T-cell (primary cell): ENCODE results near the gene PRAMEF13. TPM values are rescaled to one million over a fixed set of nuclear protein-coding genes. Genes with fewer than 3 reads are reported as not detected.
"Not testable (repeated sequence)": the region's sequence is repeated elsewhere in the genome, so short reads cannot be mapped to it uniquely, and the experiment has no call there.

ENCODE experiments used
- ATAC-seq, 4 experiments: fragments of 200-7000 bp in 3 of 4; fragments of 150-1000 bp in 1 of 4; cut with Tn5 transposase; replicated peaks in 1 of 4; 1 replicate in 3 of 4; 2 replicates in 1 of 4; pipeline ENCODE4 v1.10.0; 2021; ENCODE audit warnings: moderate library complexity in 3 of 4, mild to moderate bottlenecking in 2 of 4, moderate number of reproducible peaks in 1 of 4
- CTCF ChIA-PET, 2 donors: fragments of 300-600 bp; sonication (Branson Sonifier 250); formaldehyde crosslinking; loops; one replicate each; lab custom pipeline; 2022; ENCODE audit warnings: antibody characterized with exemption in 2 of 2; lab: Charles Lee
- POLR2A ChIA-PET, 2 donors: fragments of 300-600 bp; sonication (Branson Sonifier 250); formaldehyde crosslinking; loops; one replicate each; lab custom pipeline; 2022; ENCODE audit warnings: antibody characterized with exemption in 2 of 2; lab: Charles Lee
- DNase-seq, 35 experiments: peaks; one replicate each; pipeline versions ENCODE4 v3.0.0 to v3.0.0-alpha.2; 2013 to 2023
- H3K27ac ChIP-seq: one replicate; pipeline ENCODE4 v1.5.1; 2013; ENCODE audit warnings: low read length
- H3K27me3 ChIP-seq, 2 experiments: replicated peaks in 1 of 2; 1 replicate in 1 of 2; 2 replicates in 1 of 2; pipeline versions ENCODE4 v1.6.1 to v1.7.0; 2013; ENCODE audit warnings: low read length in 1 of 2, mixed read lengths in 1 of 2; ENCODE audit not compliant: control insufficient read depth in 2 of 2, insufficient read depth in 2 of 2; ENCODE audit errors: extremely low read depth in 1 of 2
- H3K36me3 ChIP-seq, 2 donors: 1 replicate in 1 of 2; 2 replicates in 1 of 2; pipeline versions ENCODE4 v1.6.1 to v1.7.0; 2013; ENCODE audit warnings: low read length in 1 of 2; ENCODE audit not compliant: control insufficient read depth in 2 of 2, insufficient read depth in 1 of 2; ENCODE audit errors: extremely low read depth in 1 of 2
- H3K4me1 ChIP-seq, 2 experiments: 1 replicate in 1 of 2; 2 replicates in 1 of 2; pipeline versions ENCODE4 v1.6.1 to v1.7.0; 2013; ENCODE audit warnings: low read length in 2 of 2, mixed read lengths in 1 of 2; ENCODE audit not compliant: insufficient read depth in 2 of 2, control insufficient read depth in 1 of 2; ENCODE audit errors: extremely low read depth in 1 of 2
- H3K4me3 ChIP-seq, 2 donors: 1 replicate in 1 of 2; 2 replicates in 1 of 2; pipeline versions ENCODE4 v1.5.1 to v1.7.0; 2013; ENCODE audit warnings: mild to moderate bottlenecking in 2 of 2, low read length in 1 of 2, moderate library complexity in 1 of 2; ENCODE audit not compliant: control insufficient read depth in 1 of 2; ENCODE audit errors: extremely low read depth in 1 of 2
- H3K9me3 ChIP-seq: 2 replicates; pipeline ENCODE4 v1.7.0; 2013
- H3K27ac Mint-ChIP-seq, 2 donors: one replicate each; pipeline ENCODE4 v1.8.0; 2020 to 2021; ENCODE audit warnings: mild to moderate bottlenecking in 2 of 2, mixed read lengths in 2 of 2
- H3K27me3 Mint-ChIP-seq, 2 donors: one replicate each; pipeline ENCODE4 v1.8.0; 2021 to 2022; ENCODE audit warnings: mixed read lengths in 2 of 2
- H3K36me3 Mint-ChIP-seq: one replicate; pipeline ENCODE4 v1.8.0; 2021; ENCODE audit warnings: mixed read lengths
- H3K4me1 Mint-ChIP-seq, 3 donors: one replicate each; pipeline ENCODE4 v1.8.0; 2020 to 2022; ENCODE audit warnings: mixed read lengths in 3 of 3, mild to moderate bottlenecking in 1 of 3
- H3K4me3 Mint-ChIP-seq, 3 donors: one replicate each; pipeline ENCODE4 v1.8.0; 2020 to 2022; ENCODE audit warnings: mild to moderate bottlenecking in 3 of 3, mixed read lengths in 3 of 3, moderate library complexity in 3 of 3
- H3K9me3 Mint-ChIP-seq, 3 donors: one replicate each; pipeline ENCODE4 v1.8.0; 2020 to 2022; ENCODE audit warnings: mixed read lengths in 3 of 3
- WGBS: methylation state at CpG from one replicate; pipeline ENCODE4 v1.1.5; 2013; ENCODE audit warnings: missing lambda C conversion rate; ENCODE audit not compliant: insufficient coverage; 5-methylcytosine and 5-hydroxymethylcytosine counted together
- total RNA-seq, 35 experiments: library from RNA in 6 of 35; stranded (reverse) in 6 of 35; fragments of 120-200 nt in 1 of 35; gene quantifications; one replicate each; pipeline versions ENCODE4 v1.2.1 to v1.2.4 and lab custom pipeline; 2013 to 2026

PRAMEF13 gene
- total RNA-seq, 5 donors from 2014 or later (not counting 1 experiment from before 2014, with no cell fraction given), result not detected

DNA sequence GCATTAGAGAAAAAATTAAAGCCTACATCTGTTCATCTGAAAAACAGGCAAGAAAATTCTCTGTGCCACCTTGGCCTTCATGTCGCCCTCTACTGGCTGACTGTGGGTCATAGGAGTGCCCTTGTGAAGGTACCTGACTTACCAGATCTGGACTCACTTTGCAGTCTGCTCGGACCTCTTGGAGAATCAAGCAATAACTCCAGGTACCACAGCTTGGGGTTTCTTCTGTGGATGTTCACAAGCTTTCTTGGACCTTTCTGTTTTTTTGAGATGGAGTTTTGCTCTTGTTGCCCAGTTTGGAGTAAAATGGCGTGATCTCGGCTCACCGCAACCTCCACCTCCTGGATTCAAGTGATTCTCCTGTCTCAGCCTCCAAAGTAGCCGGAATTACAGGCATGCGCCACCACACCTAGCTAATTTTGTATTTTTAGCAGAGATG, 27.2 kb upstream of the PRAMEF13 start:
- no peak overlapping the region for H3K4me3 Mint-ChIP-seq
- WGBS, result 78% methylated on average over 7 of the region's 7 CpGs
- Histone ChIP-seq H3K27me3 (peaks cover 0 to 15% of the 10 kb centered on the region in 2 experiments), H3K27ac (no peak overlapping the region), H3K9me3 (no peaks in the 10 kb centered on the region), H3K36me3 (no peaks in the 10 kb centered on the region), H3K4me3 (no peak overlapping the region), H3K4me1 (no peaks in the 10 kb centered on the region)
- H3K27ac Mint-ChIP-seq, result no peak overlapping the region
- no peaks in the 10 kb centered on the region for H3K9me3 Mint-ChIP-seq
- H3K36me3 Mint-ChIP-seq, result no peaks in the 10 kb centered on the region
- peaks cover 4 to 15% of the 10 kb centered on the region in 2 donors for H3K27me3 Mint-ChIP-seq
- ATAC-seq (no peak), DNase-seq (peak in 17 of 35 experiments; percentile 2 to 32 (median 16))
- CTCF ChIA-PET, result no interaction called here
- POLR2A ChIA-PET, result no interaction called here
- H3K4me1 Mint-ChIP-seq, result no peaks in the 10 kb centered on the region

GRCh38 chr1:13227271-13228055, 26.3 kb upstream of the PRAMEF13 start:
- H3K4me3 Mint-ChIP-seq, DNase-seq, H3K4me3 ChIP-seq, H3K36me3 ChIP-seq, H3K4me1 ChIP-seq, H3K9me3 ChIP-seq, H3K9me3 Mint-ChIP-seq, ATAC-seq, H3K36me3 Mint-ChIP-seq, POLR2A ChIA-PET, H3K27ac ChIP-seq, H3K27ac Mint-ChIP-seq, H3K4me1 Mint-ChIP-seq: not testable (repeated sequence)
- H3K27me3 Mint-ChIP-seq, result peaks cover 4 to 15% of the 10 kb centered on the region in 2 donors
- 87% methylated on average over 6 of the region's 8 CpGs for WGBS
- CTCF ChIA-PET, result interaction anchor here in 1 of 2 donors (0.7 kb wide), 2 partner anchors 1101 to 1600 kb away, joined by 3 to 7 read pairs; no protein-coding TSS in a partner anchor
- peaks cover 0 to 15% of the 10 kb centered on the region in 2 experiments for H3K27me3 ChIP-seq

DNA sequence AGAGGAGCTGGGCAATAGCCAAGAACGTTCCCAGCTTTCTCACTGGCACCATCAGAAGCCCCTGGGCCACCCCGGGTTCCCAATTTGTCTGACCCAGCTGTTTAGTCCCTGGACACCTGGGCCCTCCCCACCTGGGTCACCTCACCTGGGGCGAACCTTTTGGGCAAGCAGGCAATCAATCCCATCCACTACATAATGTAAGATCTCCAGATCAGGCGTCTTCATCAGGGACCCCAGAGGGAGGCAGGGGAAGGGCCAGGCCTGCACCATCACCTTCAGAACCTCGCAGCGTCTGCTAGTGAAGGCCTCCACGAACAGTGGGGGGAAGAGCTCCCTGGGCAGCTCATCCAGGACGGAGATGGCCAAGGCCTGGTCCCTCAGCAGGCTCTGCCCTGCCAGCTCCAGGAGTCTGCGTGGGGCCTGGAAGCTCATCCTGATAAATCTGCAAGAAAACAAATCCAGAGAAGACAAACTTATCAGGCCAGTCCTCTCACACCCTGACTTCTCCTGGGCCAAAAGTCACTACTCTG, 24.5 kb upstream of the PRAMEF13 start, which contains the start of gene PRAMEF18:
TSS of gene PRAMEF18 (minus strand) at position 480 of the 530 bp plus-strand sequence. CDS start at position 432, 48 bp downstream.
- H3K9me3 Mint-ChIP-seq, CTCF ChIA-PET, H3K9me3 ChIP-seq, H3K4me1 Mint-ChIP-seq, H3K36me3 Mint-ChIP-seq, POLR2A ChIA-PET, H3K4me3 ChIP-seq, H3K4me1 ChIP-seq, H3K27ac Mint-ChIP-seq, H3K36me3 ChIP-seq, ATAC-seq, H3K27ac ChIP-seq, H3K4me3 Mint-ChIP-seq: not testable (repeated sequence)
- peaks cover 0 to 15% of the 10 kb centered on the region in 2 experiments for H3K27me3 ChIP-seq
- peaks cover 4 to 15% of the 10 kb centered on the region in 2 donors for H3K27me3 Mint-ChIP-seq
- peak in 1 of 35 experiments; percentile 0 for DNase-seq
- 81% methylated on average over 4 of the region's 9 CpGs for WGBS

GRCh38 chr1:13224480-13225060, 23.4 kb upstream of the PRAMEF13 start:
- Histone ChIP-seq H3K27ac (no peak overlapping the region), H3K27me3 (peaks cover 0 to 8% of the 10 kb centered on the region in 2 experiments), H3K9me3 (no peaks in the 10 kb centered on the region), H3K4me1 (no peaks in the 10 kb centered on the region), H3K4me3 (no peak overlapping the region), H3K36me3 (no peaks in the 10 kb centered on the region)
- no peak for ATAC-seq
- ChIA-PET POLR2A (no interaction called here), CTCF (interaction anchor here in 1 of 2 donors (0.5 kb wide), 1 partner anchor 175 kb away, joined by 4 read pairs; no protein-coding TSS in a partner anchor)
- Mint-ChIP-seq H3K27me3 (peaks cover 4 to 15% of the 10 kb centered on the region in 2 donors), H3K27ac (no peak overlapping the region), H3K9me3 (no peaks in the 10 kb centered on the region), H3K36me3 (no peaks in the 10 kb centered on the region), H3K4me1 (no peaks in the 10 kb centered on the region), H3K4me3 (no peak overlapping the region)
- 87% methylated on average over 3 of the region's 5 CpGs for WGBS
- no peak for DNase-seq

- CTCF ChIA-PET, H3K4me1 ChIP-seq, H3K4me3 Mint-ChIP-seq, H3K4me3 ChIP-seq, H3K36me3 ChIP-seq, H3K27ac Mint-ChIP-seq, H3K9me3 Mint-ChIP-seq, POLR2A ChIA-PET, H3K36me3 Mint-ChIP-seq, DNase-seq, H3K27me3 ChIP-seq, H3K4me1 Mint-ChIP-seq, ATAC-seq, H3K9me3 ChIP-seq, H3K27ac ChIP-seq: not testable (repeated sequence)
- no CpG with 5 or more reads among the region's 4 CpGs for WGBS
- peaks cover 4 to 11% of the 10 kb centered on the region in 2 donors for H3K27me3 Mint-ChIP-seq
These were observed 21.6 kb upstream of the PRAMEF13 start for GRCh38 chr1:13222788-13223187.

- H3K4me1 ChIP-seq, H3K9me3 ChIP-seq, H3K4me1 Mint-ChIP-seq, H3K27me3 Mint-ChIP-seq, H3K27me3 ChIP-seq, H3K27ac Mint-ChIP-seq, H3K36me3 Mint-ChIP-seq, POLR2A ChIA-PET, H3K27ac ChIP-seq, H3K36me3 ChIP-seq, CTCF ChIA-PET, H3K4me3 ChIP-seq, DNase-seq, H3K4me3 Mint-ChIP-seq, ATAC-seq, H3K9me3 Mint-ChIP-seq: not testable (repeated sequence)
- no CpG with 5 or more reads among the region's 3 CpGs for WGBS
These were observed 18.0 kb upstream of the PRAMEF13 start for GRCh38 chr1:13219203-13219602.
